ENCODE measurements around the gene IRF3.

Gene IRF3

GRCh38 chr19:49660338-49660961 lies 5.2 kb downstream of the IRF3 start:
- H3K4me3 ChIP-seq (ENCODE audit: low read length), result no peak overlapping the region
- no peak for TF ChIP-seq CTCF (IDR thresholded peaks at IDR 0.05; ENCODE audit: insufficient read depth, low read depth, low read length, missing control alignments)

GRCh38 chr19:49658566-49659442 lies 6.9 kb downstream of the IRF3 start:
- no peak overlapping the region for H3K4me3 ChIP-seq (ENCODE audit: low read length)
- DNase-seq (ENCODE audit: low read depth), result no peak
- no peak for TF ChIP-seq CTCF (IDR thresholded peaks at IDR 0.05; ENCODE audit: insufficient read depth, low read depth, low read length, missing control alignments)

More at GRCh38 chr19:49660338-49660961, 5.2 kb downstream of the IRF3 start:
- no peak for DNase-seq (ENCODE audit: low read depth)

DNA sequence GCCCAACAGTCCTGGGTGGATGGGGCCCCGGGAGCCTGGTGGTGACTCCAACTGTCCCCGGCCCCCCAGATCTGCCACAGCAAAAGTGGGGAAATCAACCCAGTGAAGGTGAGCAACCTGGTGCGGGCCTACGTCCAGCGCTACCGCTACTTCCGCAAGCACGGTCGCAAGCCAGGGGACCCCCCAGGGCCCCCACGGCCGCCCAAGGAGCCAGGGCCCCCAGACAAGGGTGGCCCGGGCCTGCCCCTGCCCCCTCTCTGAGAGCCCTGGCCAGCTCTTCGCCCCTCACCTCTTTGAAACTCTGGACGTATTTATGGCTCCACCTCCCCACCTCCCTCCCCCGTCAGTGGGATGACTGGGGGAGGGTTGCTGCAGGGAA lies 7.5 kb downstream of the IRF3 start:
- no peak overlapping the region for H3K4me3 ChIP-seq (ENCODE audit: low read length)
- DNase-seq (ENCODE audit: low read depth), result no peak
- no peak for TF ChIP-seq CTCF (IDR thresholded peaks at IDR 0.05; ENCODE audit: insufficient read depth, low read depth, low read length, missing control alignments)

DNA sequence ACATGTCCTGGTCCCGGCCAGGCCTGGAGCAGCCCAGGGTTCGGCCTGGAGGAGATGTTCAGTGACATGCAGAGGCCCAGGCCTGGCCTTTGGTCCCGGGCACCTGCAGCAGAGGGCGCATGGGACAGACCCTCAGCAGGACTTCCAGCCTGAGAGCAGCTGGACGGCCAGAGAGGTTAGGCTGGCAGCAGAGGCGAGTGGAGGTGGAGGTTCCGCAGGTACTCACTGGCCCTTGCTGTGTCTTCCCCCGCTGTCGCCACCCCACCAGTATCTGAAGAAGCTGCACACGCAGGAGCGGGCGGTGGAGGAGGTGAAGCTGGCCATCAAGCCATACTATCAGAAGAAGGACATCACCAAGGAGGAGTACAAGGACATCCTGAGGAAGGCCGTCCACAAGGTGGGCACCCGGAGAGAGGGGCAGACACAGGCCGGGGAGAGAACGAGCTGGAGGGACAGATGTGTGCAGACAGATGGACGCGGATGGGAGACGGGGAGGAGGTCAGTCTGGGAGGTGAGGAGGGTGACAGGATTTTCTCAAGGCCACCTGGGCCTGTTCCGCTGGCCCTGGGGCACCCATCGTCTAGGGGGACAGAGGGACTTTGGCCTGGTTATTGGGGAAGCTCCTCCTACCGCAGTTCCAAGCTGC lies 8.0 kb downstream of the IRF3 start:
- DNase-seq (ENCODE audit: low read depth), result no peak
- TF ChIP-seq CTCF (IDR thresholded peaks at IDR 0.05; ENCODE audit: insufficient read depth, low read depth, low read length, missing control alignments), result no peak
- H3K4me3 ChIP-seq (ENCODE audit: low read length), result no peak overlapping the region

DNA sequence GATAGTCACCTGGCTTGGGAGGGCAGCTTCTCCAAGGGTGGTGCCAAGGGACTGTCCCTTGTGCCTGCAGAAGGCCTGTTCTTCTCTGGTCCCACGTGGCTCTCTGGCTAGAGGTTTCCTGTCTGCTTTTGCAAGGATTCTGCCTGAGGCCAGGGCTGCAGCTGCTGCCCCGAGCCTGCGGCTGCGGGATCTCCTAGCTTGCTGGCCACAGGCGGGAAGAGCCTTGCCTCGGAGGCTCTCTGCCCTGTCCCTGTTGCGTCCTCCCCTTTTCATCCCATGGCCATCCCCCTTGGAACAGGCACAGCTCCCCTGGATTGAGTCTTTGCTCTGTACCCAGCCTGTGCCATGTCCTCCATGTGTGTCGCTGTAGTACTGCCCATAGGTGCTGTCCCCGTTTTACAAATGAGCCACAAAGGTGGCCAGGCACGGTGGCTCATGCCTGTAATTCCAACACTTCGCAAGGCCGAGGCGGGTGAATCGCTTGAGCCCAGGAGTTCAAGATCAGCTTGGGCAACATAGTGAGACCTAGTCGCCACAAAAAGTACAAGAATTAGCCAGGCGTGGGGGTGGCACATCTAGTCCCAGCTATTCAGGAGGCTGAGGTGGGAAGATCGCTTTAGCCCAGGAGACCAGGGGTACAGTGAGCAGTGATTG lies 9.1 kb downstream of the IRF3 start:
- TF ChIP-seq CTCF (IDR thresholded peaks at IDR 0.05; ENCODE audit: insufficient read depth, low read depth, low read length, missing control alignments), result no peak
- H3K4me3 ChIP-seq (ENCODE audit: low read length), result no peak overlapping the region
- no peak for DNase-seq (ENCODE audit: low read depth)

DNA sequence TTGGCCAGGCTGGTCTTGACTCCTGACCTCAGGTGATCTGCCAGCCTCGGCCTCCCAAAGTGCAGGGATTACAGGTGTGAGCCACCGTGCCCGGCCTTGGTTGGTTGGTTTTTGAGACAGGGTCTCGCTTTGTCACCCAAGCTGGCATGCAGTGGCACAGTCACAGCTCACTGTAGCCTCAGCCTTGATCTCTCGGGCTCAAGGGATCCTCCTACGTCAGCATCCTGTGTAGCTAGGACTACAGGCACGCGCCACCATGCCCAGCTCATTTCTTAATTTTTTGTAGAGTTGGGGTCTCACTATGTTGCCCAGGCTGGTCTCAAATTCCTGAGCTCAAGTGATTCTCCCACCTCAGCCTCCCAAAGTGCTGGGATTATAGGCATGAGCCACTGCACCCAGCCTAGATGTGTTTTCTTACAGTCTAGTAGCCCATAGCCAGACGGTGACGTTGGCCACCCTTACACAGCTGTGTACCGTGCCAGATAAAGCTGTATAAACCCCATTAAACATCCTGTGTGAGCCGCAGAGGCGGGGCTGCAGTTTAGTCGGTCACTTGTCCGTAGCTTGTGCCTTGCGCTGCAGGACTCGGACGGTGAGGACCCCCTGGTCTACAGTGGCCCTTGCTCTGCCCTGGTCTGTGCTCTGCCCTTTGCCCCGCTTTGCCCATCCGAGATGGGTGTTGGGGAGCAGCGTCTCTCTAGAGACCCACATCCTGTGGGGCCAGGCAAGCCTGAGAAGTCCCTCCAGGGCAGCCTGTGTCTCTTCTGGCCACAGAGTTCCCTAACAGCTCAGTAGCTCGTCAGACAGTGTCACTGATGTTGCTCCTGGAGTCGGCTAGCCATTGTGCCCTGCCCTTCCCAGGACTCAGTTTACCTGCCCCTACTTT lies 9.8 kb downstream of the IRF3 start:
- TF ChIP-seq CTCF (IDR thresholded peaks at IDR 0.05; ENCODE audit: insufficient read depth, low read depth, low read length, missing control alignments), result no peak
- no peak overlapping the region for H3K4me3 ChIP-seq (ENCODE audit: low read length)
- DNase-seq (ENCODE audit: low read depth), result no peak

Measured in epithelial cell of esophagus (primary cell).